NAMALWA (cell line): ENCODE measurements around the gene RASA3.

Experiments
- DNase-seq: peaks from one replicate; pipeline ENCODE4 v3.0.0-alpha.2; 2015; ENCODE audit warnings: low spot score

RASA3 gene

DNA sequence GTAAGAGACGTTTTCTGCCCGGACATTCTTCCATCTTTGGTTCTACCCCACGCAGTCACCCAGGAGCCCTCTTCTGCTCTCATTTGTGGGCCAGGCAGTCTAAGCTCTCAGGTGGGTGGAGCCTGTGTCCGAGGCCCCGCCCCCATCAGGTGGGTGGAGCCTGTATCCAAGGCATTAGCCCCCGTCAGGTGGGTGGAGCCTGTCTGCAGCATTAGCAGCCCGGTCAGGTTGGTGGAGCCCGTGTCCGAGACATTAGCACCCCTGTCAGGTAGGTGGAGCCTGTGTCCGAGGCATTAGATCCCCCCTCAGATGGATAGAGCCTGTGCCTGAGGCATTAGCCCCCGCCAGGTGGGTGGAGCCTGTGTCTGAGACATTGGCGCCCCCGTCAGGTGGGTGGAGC, 113.1 kb downstream of the RASA3 start:
- peak; percentile 78 for DNase-seq

DNA sequence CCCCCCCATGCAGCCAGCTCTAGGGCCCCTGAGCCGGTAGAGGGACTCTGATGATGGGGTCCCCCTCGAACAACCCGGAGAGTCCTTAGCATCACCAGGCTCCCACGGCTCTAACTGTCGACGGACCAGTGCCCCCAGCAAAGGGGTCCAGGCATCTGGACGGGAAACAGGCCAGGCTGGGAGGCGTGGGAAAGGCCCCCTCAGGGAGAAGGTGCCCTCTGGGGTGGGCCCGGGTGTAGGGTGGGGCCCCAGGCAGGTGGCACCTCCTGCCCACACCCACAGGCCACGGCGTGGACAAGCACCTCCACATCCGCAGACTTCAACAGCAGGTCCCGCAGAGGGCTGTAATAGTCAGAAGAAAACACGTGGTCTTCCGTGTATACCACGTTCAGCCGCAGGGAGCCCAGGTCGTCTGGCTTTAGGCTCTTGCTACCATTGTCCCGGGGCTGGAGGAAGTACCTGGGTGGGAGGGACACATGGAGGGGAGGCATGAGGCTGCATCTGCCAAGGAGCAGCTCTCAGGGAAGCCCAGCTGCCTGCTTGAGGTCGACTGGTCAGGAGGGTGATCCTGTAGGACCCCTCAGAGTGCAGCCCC, 113.9 kb downstream of the RASA3 start:
- DNase-seq = no peak

- DNase-seq = no peak
Observed at GRCh38 chr13:114017966-114018365, 114.5 kb downstream of the RASA3 start.

GRCh38 chr13:114017028-114017630, 115.3 kb downstream of the RASA3 start:
- DNase-seq = no peak

- DNase-seq = no peak
Observed at GRCh38 chr13:114016321-114017027, 115.9 kb downstream of the RASA3 start.

- DNase-seq = no peak
Observed at GRCh38 chr13:114015969-114016295, 116.5 kb downstream of the RASA3 start.

DNA sequence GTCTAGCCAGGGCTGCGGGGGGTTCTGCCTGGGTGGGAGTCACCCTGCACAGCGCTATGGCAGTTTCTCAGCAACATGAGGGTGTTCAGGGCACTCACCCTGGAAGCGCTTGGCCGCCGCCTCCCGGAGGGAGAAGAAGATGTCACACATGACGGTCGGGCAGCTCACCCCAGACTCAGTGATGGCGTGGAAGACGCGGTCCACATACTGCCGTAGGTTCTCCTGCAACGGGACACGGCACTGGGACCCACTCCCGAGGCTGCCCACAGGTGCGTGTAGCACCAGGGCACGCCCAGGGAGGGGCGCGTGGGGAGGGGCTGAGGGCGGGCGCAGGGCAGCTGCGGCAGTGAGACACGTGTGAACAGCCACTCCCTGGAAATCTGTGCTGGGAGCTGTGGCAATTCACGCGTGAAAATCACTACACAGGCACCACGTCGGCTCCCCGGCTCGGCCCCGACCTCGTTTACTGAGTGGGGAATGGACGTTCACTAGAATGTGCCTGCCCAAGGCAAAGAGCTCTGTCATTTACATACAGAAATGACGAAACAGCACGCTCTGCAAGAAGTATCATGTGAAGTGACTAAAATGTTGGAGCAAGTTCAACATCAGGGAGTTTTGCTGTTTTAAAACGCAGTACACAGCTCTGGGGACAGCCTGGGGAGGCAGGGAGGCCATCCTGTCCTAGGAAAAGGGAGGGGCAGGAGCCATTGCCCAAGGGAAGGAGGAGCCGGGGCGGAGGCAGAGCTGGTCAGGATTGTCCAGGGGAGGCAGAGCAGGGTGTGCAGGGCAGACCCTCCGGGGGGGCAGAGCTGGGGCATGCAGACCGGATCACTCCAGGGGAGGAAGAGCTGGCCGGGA, 117.1 kb downstream of the RASA3 start:
- no peak for DNase-seq

GRCh38 chr13:114013952-114014629, 118.3 kb downstream of the RASA3 start:
- DNase-seq = no peak

- no peak for DNase-seq
Observed at GRCh38 chr13:114013336-114013735, 119.1 kb downstream of the RASA3 start.

DNA sequence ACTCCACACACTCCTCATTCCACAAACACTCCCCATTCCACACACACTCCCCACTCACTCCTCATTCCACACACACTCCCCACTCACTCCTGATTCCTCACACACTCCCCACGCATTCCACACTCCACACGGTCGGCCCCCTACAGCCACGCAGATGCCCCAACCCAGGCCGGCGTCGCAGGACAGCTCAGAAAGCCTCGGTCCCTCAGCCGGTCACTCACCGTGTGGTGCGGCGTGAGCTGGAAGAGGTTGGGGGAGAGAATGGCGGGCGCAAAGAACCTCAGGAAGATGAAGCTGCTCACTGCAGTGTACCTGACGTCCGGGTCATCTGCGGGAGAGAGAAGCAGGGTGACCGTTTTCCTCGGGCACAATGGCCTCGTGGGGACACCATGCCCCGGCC, 119.5 kb downstream of the RASA3 start:
- DNase-seq = no peak

GRCh38 chr13:114012141-114012540, 120.3 kb downstream of the RASA3 start:
- no peak for DNase-seq

- no peak for DNase-seq
Observed at GRCh38 chr13:114011226-114011625, 121.2 kb downstream of the RASA3 start.

DNA sequence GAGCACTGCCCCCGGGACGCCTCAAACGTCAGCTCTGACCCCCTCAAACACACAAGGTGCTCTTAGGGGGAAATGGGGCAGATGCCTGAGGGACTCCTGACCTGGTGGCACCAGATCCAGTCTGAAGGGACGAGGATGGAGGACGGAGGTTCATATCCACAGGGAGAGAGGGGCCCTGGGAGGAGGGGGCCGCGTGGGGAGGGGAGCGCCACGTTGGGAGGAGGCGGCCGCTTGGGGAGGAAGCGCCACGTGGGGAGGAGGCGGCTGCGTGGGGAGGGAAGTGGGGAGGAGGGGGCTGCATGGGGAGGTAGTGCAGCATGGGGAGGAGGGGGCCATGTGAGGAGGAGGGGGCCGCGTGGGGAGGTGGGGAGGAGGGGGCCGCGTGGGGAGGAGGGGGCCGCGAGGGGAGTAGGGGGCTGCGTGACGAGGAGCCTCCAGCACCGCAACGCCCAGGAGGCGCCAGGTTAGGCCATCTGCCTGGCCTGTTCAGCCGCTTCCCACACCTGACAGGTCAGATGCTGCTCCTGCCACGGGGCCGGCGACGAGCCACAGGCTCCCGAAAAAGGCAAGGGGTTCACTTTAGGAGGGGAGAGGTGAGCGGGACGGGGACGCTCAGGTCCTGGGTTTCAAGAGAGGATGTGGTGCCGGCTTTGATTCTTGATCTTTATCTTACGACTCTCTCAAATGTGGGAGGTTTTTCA, 121.9 kb downstream of the RASA3 start:
- no peak for DNase-seq

GRCh38 chr13:114009590-114010400, 122.6 kb downstream of the RASA3 start:
- no peak for DNase-seq

DNA sequence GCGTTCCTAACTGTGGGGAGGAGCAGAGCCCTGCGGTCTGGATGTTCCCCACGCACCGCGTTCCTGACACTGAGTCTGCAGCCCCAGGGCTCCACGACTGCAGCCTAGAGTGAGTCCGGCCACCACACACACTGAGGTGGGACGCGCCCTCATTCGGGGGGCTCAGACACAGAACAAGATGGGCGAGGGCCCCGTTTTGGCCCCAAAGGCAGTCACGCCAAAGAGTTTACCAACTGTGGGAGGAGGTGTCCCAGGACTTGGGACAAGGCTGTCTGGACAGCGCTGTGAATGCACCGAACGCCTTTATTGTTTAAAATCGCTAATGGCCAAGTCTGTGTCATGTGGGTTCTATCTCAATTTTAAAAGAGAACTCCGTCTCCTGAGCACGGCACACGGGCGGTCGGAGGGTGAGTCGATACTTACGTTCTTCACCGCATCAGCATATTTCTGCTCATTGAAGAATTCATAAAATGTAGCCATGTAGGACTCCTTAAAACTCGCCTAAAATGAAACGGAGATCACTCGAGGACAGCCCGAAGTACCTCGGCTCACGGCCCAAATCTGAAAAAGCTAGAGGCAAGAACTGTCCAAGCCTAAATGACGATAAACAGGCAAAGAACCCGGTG, 123.3 kb downstream of the RASA3 start:
- no peak for DNase-seq

GRCh38 chr13:114007566-114007965, 124.9 kb downstream of the RASA3 start:
- DNase-seq = no peak

- no peak for DNase-seq
Observed at GRCh38 chr13:114005206-114005724, 127.2 kb downstream of the RASA3 start.

GRCh38 chr13:114004420-114005205, 127.8 kb downstream of the RASA3 start:
- no peak for DNase-seq

- DNase-seq = no peak
Observed at GRCh38 chr13:114002771-114003321, 129.6 kb downstream of the RASA3 start.
